Stimulated activated naive CD8-positive, alpha-beta T cell treated with anti-CD3 and anti-CD28 coated beads, Interleukin-15, amount 100 ng/mL, for 72 hours (primary cell): ENCODE results near the gene FYB2.

Source experiments
- ATAC-seq: fragments of 150-1000 bp; cut with Tn5 transposase; 2 replicates; pipeline ENCODE4 v1.10.0; 2021; ENCODE audit warnings: mild to moderate bottlenecking, moderate library complexity
- DNase-seq, 2 donors: peaks; one replicate each; pipeline ENCODE4 v3.0.0; 2021 to 2022
- H3K27ac Mint-ChIP-seq, 2 donors: one replicate each; pipeline ENCODE4 v1.8.0; 2022; ENCODE audit warnings: mild to moderate bottlenecking in 2 of 2, mixed read lengths in 2 of 2, moderate library complexity in 2 of 2
- H3K27me3 Mint-ChIP-seq: one replicate; pipeline ENCODE4 v1.8.0; 2022; ENCODE audit warnings: mixed read lengths
- H3K4me1 Mint-ChIP-seq: one replicate; pipeline ENCODE4 v1.8.0; 2022; ENCODE audit warnings: mild to moderate bottlenecking, mixed read lengths
- H3K4me3 Mint-ChIP-seq, 2 donors: one replicate each; pipeline ENCODE4 v1.8.0; 2022; ENCODE audit warnings: mild to moderate bottlenecking in 2 of 2, mixed read lengths in 2 of 2, moderate library complexity in 1 of 2
- H3K9me3 Mint-ChIP-seq, 2 donors: one replicate each; pipeline ENCODE4 v1.8.0; 2022; ENCODE audit warnings: mixed read lengths in 2 of 2

Gene FYB2

GRCh38 chr1:56820755-56821461 lies 1.7 kb upstream of the FYB2 start:
- Mint-ChIP-seq H3K27ac (no peak overlapping the region), H3K4me3 (no peak overlapping the region), H3K27me3 (peaks cover 53% of the 10 kb centered on the region), H3K9me3 (no peaks in the 10 kb centered on the region), H3K4me1 (no peaks in the 10 kb centered on the region)
- DNase-seq (peak; percentile 68 to 70), ATAC-seq (peak; percentile 67)

DNA sequence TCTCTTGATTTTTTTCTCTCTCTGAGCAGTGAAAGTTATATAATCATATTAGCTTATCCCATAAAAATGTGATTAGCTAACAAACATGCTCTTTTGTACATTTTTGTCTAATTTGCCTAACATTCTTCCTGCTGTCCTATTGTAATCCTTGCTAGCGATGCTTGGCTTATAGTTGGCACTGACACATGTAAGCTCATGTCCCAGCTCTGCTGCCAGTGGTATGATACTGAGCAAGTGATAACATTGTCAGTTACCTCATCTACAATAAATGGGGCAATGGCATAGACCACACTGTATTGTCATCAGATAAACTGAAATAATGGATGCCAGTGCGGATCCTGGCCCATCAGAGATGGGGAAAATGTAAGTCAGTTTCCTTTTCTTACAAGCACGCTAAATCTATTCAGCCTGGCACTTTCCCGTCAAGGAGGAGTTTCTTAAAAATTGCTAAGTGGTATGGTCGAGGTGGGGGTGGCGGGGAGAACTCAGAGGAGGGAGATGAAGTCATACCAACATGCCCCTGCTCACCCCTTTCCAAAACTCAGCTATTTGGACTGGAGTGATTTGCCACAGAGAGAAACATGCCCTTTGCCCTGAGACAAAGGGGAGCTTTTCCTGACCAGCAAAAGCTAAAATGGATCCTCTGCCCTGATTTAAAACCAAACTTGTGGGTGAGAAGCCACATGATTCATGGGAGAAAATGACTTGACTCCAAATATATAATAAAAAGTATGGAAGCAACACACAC lies 1.3 kb downstream of the FYB2 start:
- Mint-ChIP-seq H3K9me3 (peaks cover 4 to 8% of the 10 kb centered on the region in 2 donors), H3K4me3 (no peak overlapping the region), H3K27ac (no peak overlapping the region), H3K4me1 (no peaks in the 10 kb centered on the region), H3K27me3 (peaks cover 58% of the 10 kb centered on the region)
- DNase-seq (no peak), ATAC-seq (no peak)

- peaks cover 63% of the 10 kb centered on the region for H3K27me3 Mint-ChIP-seq
- no peak overlapping the region for H3K4me3 Mint-ChIP-seq
- H3K4me1 Mint-ChIP-seq, result no peaks in the 10 kb centered on the region
- H3K9me3 Mint-ChIP-seq, result peaks cover 4 to 8% of the 10 kb centered on the region in 2 donors
- H3K27ac Mint-ChIP-seq, result peak overlapping the region in 1 of 2 donors; percentile 24
- ATAC-seq, result no peak
- DNase-seq, result no peak
Measured at GRCh38 chr1:56816909-56817308, 2.3 kb downstream of the FYB2 start.

- peaks cover 56% of the 10 kb centered on the region for H3K27me3 Mint-ChIP-seq
- no peak for ATAC-seq
- H3K27ac Mint-ChIP-seq, result no peak overlapping the region
- DNase-seq, result no peak
- peaks cover 4 to 8% of the 10 kb centered on the region in 2 donors for H3K9me3 Mint-ChIP-seq
- no peak overlapping the region for H3K4me3 Mint-ChIP-seq
- H3K4me1 Mint-ChIP-seq, result no peaks in the 10 kb centered on the region
Measured at GRCh38 chr1:56816264-56816663, 2.9 kb downstream of the FYB2 start.

GRCh38 chr1:56814205-56814604 lies 5.0 kb downstream of the FYB2 start:
- DNase-seq (no peak), ATAC-seq (no peak)
- H3K4me3 Mint-ChIP-seq, result no peak overlapping the region
- no peaks in the 10 kb centered on the region for H3K4me1 Mint-ChIP-seq
- peaks cover 4 to 8% of the 10 kb centered on the region in 2 donors for H3K9me3 Mint-ChIP-seq
- H3K27me3 Mint-ChIP-seq, result peaks cover 57% of the 10 kb centered on the region
- H3K27ac Mint-ChIP-seq, result no peak overlapping the region

DNA sequence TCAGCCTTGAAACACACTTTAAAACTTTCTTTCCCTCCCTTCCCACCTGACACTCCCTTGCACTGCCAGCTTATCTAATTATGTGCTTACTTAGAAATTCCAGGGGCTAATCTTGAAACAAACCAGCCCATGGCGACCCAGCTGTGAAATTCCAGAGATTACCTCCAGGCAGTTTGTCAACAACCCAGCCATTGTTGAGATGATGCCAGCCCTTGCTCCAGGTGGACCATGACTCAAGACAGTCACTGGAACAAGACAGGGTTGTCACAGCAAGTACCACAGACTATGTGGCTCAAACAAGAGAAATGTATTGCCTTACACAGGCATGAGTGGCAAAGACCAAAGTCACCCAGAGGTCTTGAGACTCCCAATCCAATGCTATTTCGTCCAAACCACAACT lies 7.9 kb downstream of the FYB2 start:
- no peak overlapping the region for H3K27ac Mint-ChIP-seq
- H3K4me3 Mint-ChIP-seq, result no peak overlapping the region
- ATAC-seq (no peak), DNase-seq (no peak)
- H3K9me3 Mint-ChIP-seq, result peaks cover 4 to 8% of the 10 kb centered on the region in 2 donors
- H3K27me3 Mint-ChIP-seq, result peaks cover 37% of the 10 kb centered on the region
- H3K4me1 Mint-ChIP-seq, result no peaks in the 10 kb centered on the region

GRCh38 chr1:56808410-56808809 lies 10.8 kb downstream of the FYB2 start:
- Mint-ChIP-seq H3K4me1 (no peaks in the 10 kb centered on the region), H3K4me3 (no peak overlapping the region), H3K27me3 (peaks cover 27% of the 10 kb centered on the region), H3K9me3 (no peaks in the 10 kb centered on the region), H3K27ac (no peak overlapping the region)
- ATAC-seq (no peak), DNase-seq (no peak)

DNA sequence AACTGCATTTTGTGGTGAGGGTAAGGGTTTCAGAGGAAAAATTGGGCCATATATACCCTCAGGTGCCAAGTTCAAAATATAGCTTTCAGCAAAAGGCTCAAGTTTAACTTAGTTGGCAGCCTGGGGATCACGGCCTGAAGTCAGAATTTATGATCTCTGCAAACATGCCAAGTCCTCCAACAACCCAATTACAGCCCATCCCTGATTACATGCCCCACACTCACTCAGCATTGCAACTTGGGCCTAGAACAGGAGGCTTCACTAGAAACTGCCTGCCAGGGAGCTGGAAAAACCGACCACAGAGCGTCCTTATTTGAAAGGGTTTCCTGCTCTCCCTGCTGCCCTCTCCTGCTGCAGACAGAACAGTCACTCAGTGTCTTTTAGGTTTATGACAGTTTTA lies 12.4 kb downstream of the FYB2 start:
- Mint-ChIP-seq H3K9me3 (no peaks in the 10 kb centered on the region), H3K27me3 (peaks cover 17% of the 10 kb centered on the region), H3K27ac (no peak overlapping the region), H3K4me3 (no peak overlapping the region), H3K4me1 (no peaks in the 10 kb centered on the region)
- DNase-seq (no peak), ATAC-seq (no peak)

DNA sequence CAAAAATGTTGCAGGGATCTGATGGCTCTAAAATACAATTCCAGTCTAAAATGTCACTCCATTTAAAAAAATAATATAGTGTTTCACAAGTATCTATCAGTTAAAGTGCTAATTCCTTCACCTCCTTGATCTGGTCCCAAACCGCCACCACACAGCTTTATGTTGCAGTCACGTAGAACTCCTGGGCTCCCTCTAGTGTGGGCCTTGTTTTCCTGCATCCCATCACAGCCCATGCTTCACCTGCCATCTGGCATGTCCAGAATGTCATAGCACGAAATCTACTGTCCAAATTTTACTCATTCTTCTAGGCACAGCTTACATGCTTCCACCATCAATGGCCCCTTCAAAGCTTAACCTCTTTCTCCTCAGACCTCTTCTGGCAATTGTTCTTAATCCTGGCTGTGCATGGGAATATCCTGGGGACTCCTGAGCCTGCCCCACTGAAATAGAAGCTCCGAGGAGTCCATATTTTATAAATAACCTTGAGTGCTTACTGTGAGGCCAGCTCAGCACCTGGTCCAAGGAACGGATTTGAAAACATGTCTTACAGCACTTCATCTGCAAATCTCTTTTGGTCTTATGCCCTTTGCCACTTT lies 15.5 kb downstream of the FYB2 start:
- DNase-seq, result no peak
- Mint-ChIP-seq H3K4me3 (no peak overlapping the region), H3K4me1 (no peaks in the 10 kb centered on the region), H3K27ac (no peak overlapping the region), H3K27me3 (peaks cover 10% of the 10 kb centered on the region), H3K9me3 (no peaks in the 10 kb centered on the region)
- ATAC-seq, result no peak

- Mint-ChIP-seq H3K4me1 (no peaks in the 10 kb centered on the region), H3K4me3 (no peak overlapping the region), H3K27me3 (peaks cover 16% of the 10 kb centered on the region), H3K9me3 (no peaks in the 10 kb centered on the region), H3K27ac (no peak overlapping the region)
- no peak for ATAC-seq
- DNase-seq, result no peak
Measured at GRCh38 chr1:56799605-56800400, 19.4 kb downstream of the FYB2 start.

GRCh38 chr1:56798053-56798471 lies 21.1 kb downstream of the FYB2 start:
- no peak overlapping the region for H3K27ac Mint-ChIP-seq
- no peak overlapping the region for H3K4me3 Mint-ChIP-seq
- no peaks in the 10 kb centered on the region for H3K9me3 Mint-ChIP-seq
- peaks cover 29% of the 10 kb centered on the region for H3K27me3 Mint-ChIP-seq
- H3K4me1 Mint-ChIP-seq, result no peaks in the 10 kb centered on the region
- ATAC-seq (no peak), DNase-seq (no peak)

GRCh38 chr1:56797065-56797685 lies 22.0 kb downstream of the FYB2 start:
- H3K27ac Mint-ChIP-seq, result no peak overlapping the region
- H3K4me3 Mint-ChIP-seq, result no peak overlapping the region
- no peaks in the 10 kb centered on the region for H3K4me1 Mint-ChIP-seq
- H3K27me3 Mint-ChIP-seq, result peaks cover 32% of the 10 kb centered on the region
- ATAC-seq, result no peak
- DNase-seq, result no peak
- no peaks in the 10 kb centered on the region for H3K9me3 Mint-ChIP-seq

GRCh38 chr1:56795870-56796269 lies 23.3 kb downstream of the FYB2 start:
- H3K27me3 Mint-ChIP-seq, result peaks cover 35% of the 10 kb centered on the region
- H3K4me3 Mint-ChIP-seq, result no peak overlapping the region
- no peaks in the 10 kb centered on the region for H3K9me3 Mint-ChIP-seq
- no peaks in the 10 kb centered on the region for H3K4me1 Mint-ChIP-seq
- ATAC-seq, result no peak
- no peak for DNase-seq
- H3K27ac Mint-ChIP-seq, result no peak overlapping the region

- Mint-ChIP-seq H3K4me1 (no peaks in the 10 kb centered on the region), H3K27ac (no peak overlapping the region), H3K4me3 (no peak overlapping the region), H3K9me3 (peaks cover 0 to 4% of the 10 kb centered on the region in 2 donors), H3K27me3 (peaks cover 47% of the 10 kb centered on the region)
- DNase-seq (no peak), ATAC-seq (no peak)
Measured at GRCh38 chr1:56790036-56790435, 29.2 kb downstream of the FYB2 start.

GRCh38 chr1:56788588-56788987 lies 30.6 kb downstream of the FYB2 start:
- no peak overlapping the region for H3K27ac Mint-ChIP-seq
- H3K4me3 Mint-ChIP-seq, result no peak overlapping the region
- ATAC-seq, result no peak
- peaks cover 37% of the 10 kb centered on the region for H3K27me3 Mint-ChIP-seq
- peaks cover 0 to 4% of the 10 kb centered on the region in 2 donors for H3K9me3 Mint-ChIP-seq
- H3K4me1 Mint-ChIP-seq, result no peaks in the 10 kb centered on the region
- DNase-seq, result no peak
